Neural crest cell (in vitro differentiated cells): Measurements from ENCODE around the gene DIPK2A. TPM values are rescaled to one million over a fixed set of nuclear protein-coding genes. Genes with fewer than 3 reads are reported as not detected.

Source experiments
- DNase-seq: peaks from one replicate; pipeline ENCODE4 v3.0.0; 2021; ENCODE audit warnings: low read depth, mixed read lengths, low spot score
- H3K27ac Mint-ChIP-seq: one replicate; pipeline ENCODE4 v1.8.0; 2021; ENCODE audit warnings: mild to moderate bottlenecking, mixed read lengths; ENCODE audit not compliant: unreplicated experiment
- H3K27me3 Mint-ChIP-seq: 2 replicates; pipeline ENCODE4 v1.8.0; 2021; ENCODE audit warnings: low read depth, mild to moderate bottlenecking, mixed read lengths
- H3K36me3 Mint-ChIP-seq: 2 replicates; pipeline ENCODE4 v1.8.0; 2021; ENCODE audit warnings: low read depth, mild to moderate bottlenecking, mixed read lengths
- H3K4me1 Mint-ChIP-seq: 2 replicates; pipeline ENCODE4 v1.8.0; 2021; ENCODE audit warnings: mixed read lengths
- H3K4me3 Mint-ChIP-seq: one replicate; pipeline ENCODE4 v1.8.0; 2021; ENCODE audit warnings: mild to moderate bottlenecking, mixed read lengths
- H3K9me3 Mint-ChIP-seq: 2 replicates; pipeline ENCODE4 v1.8.0; 2021; ENCODE audit warnings: mixed read lengths
- total RNA-seq: library from RNA; stranded (reverse); gene quantifications from 2 replicates; pipeline ENCODE4 v1.2.1, GENCODE V29; 2021
- TF ChIP-seq, protein P1 (sequence below): fragments of 200-600 bp; sonication (generic); conservative IDR thresholded peaks from 2 replicates; pipeline ENCODE4 v1.5.0; 2021; ENCODE audit warnings: antibody characterized with exemption, mild to moderate bottlenecking

DIPK2A gene
- total RNA-seq, 1 donor from 2014 or later: 15.5 TPM

DNA sequence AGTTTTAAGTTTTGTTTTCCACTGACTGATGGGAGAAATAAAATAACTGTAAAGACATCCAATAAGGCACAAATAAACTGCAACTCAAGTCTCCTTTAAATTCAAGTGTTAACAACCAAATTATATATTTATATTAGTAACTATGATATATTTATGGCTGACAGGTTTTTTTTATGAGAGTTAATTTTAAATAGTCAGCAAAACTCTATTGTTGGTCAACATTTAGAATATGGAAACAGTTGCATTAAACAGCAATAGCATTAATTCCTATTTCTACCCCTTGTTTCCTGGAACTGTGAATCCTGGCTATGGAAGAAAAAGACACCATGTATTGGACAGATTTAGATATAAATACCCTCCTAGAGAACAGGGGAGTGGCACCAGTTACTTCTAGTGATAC, 16.5 kb upstream of the DIPK2A start:
- Mint-ChIP-seq H3K36me3 (peaks cover 8% of the 10 kb centered on the region), H3K27ac (no peak overlapping the region), H3K4me3 (no peak overlapping the region), H3K27me3 (no peaks in the 10 kb centered on the region), H3K9me3 (peaks cover 6% of the 10 kb centered on the region), H3K4me1 (no peaks in the 10 kb centered on the region)
- DNase-seq: no peak
- TF ChIP-seq, protein P1, sequence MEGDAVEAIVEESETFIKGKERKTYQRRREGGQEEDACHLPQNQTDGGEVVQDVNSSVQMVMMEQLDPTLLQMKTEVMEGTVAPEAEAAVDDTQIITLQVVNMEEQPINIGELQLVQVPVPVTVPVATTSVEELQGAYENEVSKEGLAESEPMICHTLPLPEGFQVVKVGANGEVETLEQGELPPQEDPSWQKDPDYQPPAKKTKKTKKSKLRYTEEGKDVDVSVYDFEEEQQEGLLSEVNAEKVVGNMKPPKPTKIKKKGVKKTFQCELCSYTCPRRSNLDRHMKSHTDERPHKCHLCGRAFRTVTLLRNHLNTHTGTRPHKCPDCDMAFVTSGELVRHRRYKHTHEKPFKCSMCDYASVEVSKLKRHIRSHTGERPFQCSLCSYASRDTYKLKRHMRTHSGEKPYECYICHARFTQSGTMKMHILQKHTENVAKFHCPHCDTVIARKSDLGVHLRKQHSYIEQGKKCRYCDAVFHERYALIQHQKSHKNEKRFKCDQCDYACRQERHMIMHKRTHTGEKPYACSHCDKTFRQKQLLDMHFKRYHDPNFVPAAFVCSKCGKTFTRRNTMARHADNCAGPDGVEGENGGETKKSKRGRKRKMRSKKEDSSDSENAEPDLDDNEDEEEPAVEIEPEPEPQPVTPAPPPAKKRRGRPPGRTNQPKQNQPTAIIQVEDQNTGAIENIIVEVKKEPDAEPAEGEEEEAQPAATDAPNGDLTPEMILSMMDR: no peak

DNA sequence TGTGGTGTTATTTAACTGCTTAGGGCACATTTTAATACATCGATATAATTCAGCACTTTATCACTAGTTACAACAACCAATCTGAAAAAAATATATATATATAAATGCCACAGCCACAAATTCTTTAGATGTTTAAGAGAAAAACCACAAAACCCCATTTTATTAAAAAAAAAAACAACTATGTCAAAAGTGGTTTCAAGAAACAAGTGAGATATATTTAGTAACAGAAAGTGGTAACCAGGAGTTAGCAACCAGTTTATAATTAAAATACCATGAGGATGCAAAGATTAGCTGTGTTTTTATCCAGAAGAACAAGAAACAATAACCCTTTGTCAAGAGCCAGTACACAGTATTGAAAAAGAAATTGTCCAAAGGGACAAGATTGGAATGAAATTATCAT, 14.8 kb upstream of the DIPK2A start:
- Mint-ChIP-seq H3K36me3 (peaks cover 8% of the 10 kb centered on the region), H3K4me1 (no peaks in the 10 kb centered on the region), H3K27me3 (no peaks in the 10 kb centered on the region), H3K27ac (no peak overlapping the region), H3K4me3 (no peak overlapping the region), H3K9me3 (peaks cover 6% of the 10 kb centered on the region)
- TF ChIP-seq, protein P1: no peak
- DNase-seq: no peak

DNA sequence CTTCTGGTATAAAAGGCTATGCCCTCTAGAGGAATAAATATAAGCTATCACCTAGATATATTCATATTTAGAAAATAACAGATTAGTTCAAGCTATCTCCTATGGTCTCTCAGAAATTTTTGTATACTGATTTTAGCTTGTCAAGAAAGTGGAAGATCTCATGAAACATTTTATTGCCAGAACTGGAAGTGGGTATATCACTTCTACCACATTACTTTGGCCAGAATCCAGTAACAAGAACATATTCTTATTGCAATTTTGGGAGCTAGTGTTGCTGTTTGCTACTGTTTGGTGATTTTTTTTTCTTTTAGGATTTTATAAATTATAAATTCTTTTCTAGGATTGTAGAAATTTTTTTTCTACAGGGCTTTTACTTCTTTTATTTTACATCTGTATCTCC, 14.2 kb upstream of the DIPK2A start:
- no peak for DNase-seq
- Mint-ChIP-seq H3K27ac (no peak overlapping the region), H3K9me3 (peaks cover 6% of the 10 kb centered on the region), H3K4me3 (no peak overlapping the region), H3K27me3 (no peaks in the 10 kb centered on the region), H3K4me1 (no peaks in the 10 kb centered on the region), H3K36me3 (peaks cover 8% of the 10 kb centered on the region)
- TF ChIP-seq, protein P1: no peak

DNA sequence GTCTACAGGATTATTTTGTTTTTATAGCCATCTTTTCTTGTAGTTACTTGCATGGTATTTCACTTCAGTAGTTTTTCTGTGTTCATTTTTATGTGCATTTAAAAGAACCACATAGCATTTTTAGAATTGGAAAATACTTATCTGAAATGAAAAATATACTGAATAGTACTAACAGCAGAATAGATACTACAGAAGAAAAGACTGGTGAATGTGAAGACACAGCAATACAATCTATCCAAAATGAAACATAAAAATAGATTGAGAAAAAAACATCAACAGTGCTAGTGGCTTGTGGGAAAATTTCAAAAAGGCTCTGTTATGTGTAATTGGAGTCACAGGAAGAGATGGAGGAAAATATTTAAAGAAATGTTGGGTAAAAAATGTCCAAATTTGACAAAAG, 12.7 kb upstream of the DIPK2A start:
- DNase-seq: no peak
- TF ChIP-seq, protein P1: no peak
- no peaks in the 10 kb centered on the region for H3K4me1 Mint-ChIP-seq
- peaks cover 8% of the 10 kb centered on the region for H3K36me3 Mint-ChIP-seq
- H3K9me3 Mint-ChIP-seq: peaks cover 10% of the 10 kb centered on the region
- no peaks in the 10 kb centered on the region for H3K27me3 Mint-ChIP-seq
- no peak overlapping the region for H3K4me3 Mint-ChIP-seq
- no peak overlapping the region for H3K27ac Mint-ChIP-seq

DNA sequence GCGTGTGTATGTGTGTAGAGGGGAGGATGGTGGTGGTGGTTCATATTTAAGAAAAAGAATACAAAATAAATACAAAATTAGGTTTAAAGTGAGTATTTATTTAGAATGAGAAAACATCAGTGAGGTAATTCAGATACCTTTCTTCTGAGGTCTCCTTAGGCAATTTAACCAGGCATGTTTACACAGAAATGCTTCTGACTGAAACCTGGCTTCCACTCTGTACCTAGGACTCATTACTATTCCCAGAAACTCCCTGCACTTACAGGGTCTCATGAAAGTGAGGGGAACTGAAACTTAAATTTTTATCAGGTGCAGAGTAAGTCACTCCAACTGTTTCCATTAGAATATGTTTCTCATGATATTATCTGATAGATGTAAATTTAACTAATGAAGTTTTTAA, 10.3 kb upstream of the DIPK2A start:
- Mint-ChIP-seq H3K4me3 (no peak overlapping the region), H3K9me3 (peaks cover 10% of the 10 kb centered on the region), H3K27ac (no peak overlapping the region), H3K36me3 (peaks cover 8% of the 10 kb centered on the region), H3K27me3 (no peaks in the 10 kb centered on the region), H3K4me1 (no peaks in the 10 kb centered on the region)
- DNase-seq: no peak
- TF ChIP-seq, protein P1: no peak

DNA sequence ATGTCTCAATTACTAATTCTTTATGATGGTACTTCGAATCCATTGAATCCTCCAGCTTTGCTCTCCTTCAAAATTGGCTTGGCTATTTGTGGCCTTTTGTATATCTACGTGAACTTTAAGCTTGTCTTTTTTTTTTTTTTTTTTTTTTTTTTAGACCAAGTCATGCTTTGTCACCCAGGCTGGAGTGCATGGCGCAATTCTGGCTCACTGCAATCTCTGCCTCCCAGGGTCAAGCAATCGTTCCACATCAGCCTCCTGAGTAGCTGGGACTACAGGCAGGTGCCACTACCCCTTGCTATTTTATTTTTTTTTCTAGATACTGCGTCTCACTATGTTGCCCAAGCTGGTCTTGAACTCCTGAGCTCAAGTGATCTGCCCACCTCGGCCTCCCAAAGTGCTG, 7.7 kb upstream of the DIPK2A start:
- TF ChIP-seq, protein P1: no peak
- H3K4me1 Mint-ChIP-seq: no peaks in the 10 kb centered on the region
- no peaks in the 10 kb centered on the region for H3K27me3 Mint-ChIP-seq
- H3K27ac Mint-ChIP-seq: no peak overlapping the region
- H3K4me3 Mint-ChIP-seq: no peak overlapping the region
- no peak for DNase-seq
- H3K9me3 Mint-ChIP-seq: peaks cover 8% of the 10 kb centered on the region
- H3K36me3 Mint-ChIP-seq: peaks cover 7% of the 10 kb centered on the region
